K562 (cell line): ENCODE data around the gene DCAF5. TPM values are rescaled to one million over a fixed set of nuclear protein-coding genes. Genes with fewer than 3 reads are reported as not detected.

Experiments used
- RERE ChIP-seq: sonication (generic); formaldehyde crosslinking; IDR thresholded peaks from 2 replicates; pipeline ENCODE4 v1.8.0; 2023; ENCODE audit warnings: missing genetic modification reagents, mild to moderate bottlenecking, borderline replicate concordance
- ZBTB11 ChIP-seq, 3 experiments: fragments of 200-800 bp in 1 of 3; fragments of 250-450 bp in 1 of 3; fragments of 450-650 bp in 1 of 3; sonication (Bioruptor Pico) in 1 of 3; sonication (Bioruptor generic) in 1 of 3; formaldehyde crosslinking in 1 of 3; IDR thresholded peaks; 2 replicates each; pipeline versions ENCODE4 v1.6.1 to v1.8.0; 2016 to 2022; ENCODE audit warnings: mild to moderate bottlenecking in 2 of 3, missing genetic modification characterization in 2 of 3, missing compliant biosample characterization in 1 of 3, moderate library complexity in 1 of 3
- ZNF407 ChIP-seq: fragments of 450-650 bp; IDR thresholded peaks from 2 replicates; pipeline ENCODE4 v1.6.1; 2016; ENCODE audit warnings: low read depth
- polyA plus RNA-seq, 8 experiments: library from polyadenylated mRNA; depleted of rRNA in 4 of 8; stranded (reverse) in 5 of 8; unstranded in 3 of 8; fragments of >200 nt; fragmentation: Nextera tagmentation in 2 of 8; fragmentation: Illumina TruSeq in 1 of 8; extraction: Ambion mirVana in 2 of 8; extraction: Trizol in 1 of 8; gene quantifications; 2 replicates each; pipeline versions ENCODE4 v1.2.1 to v1.2.3, GENCODE V29; 2011 to 2014; ENCODE audit warnings: inconsistent platforms in 1 of 8, missing spikeins in 1 of 8
- total RNA-seq, 7 experiments: library from RNA; depleted of rRNA in 6 of 7; stranded (reverse); fragments of >200 nt in 6 of 7; fragmentation: Illumina TruSeq in 2 of 7; extraction: Trizol in 2 of 7; gene quantifications; 2 replicates each; pipeline versions ENCODE4 v1.2.1 to v1.2.3, GENCODE V29; 2011 to 2021; ENCODE audit warnings: low replicate concordance in 1 of 7

Gene DCAF5
- total and polyA plus RNA-seq, 9 of the 15 experiments (the other 6 are each of a cell fraction or from before 2014, with no cell fraction given) = 5.6 to 24.1 (median 12.7) TPM

GRCh38 chr14:69199786-69200185, 46.9 kb upstream of the DCAF5 start (continued):
- TF ChIP-seq ZNF407 (no peak), ZBTB11 (CRISPR knock-in tag; IDR thresholded peaks at IDR 0.05) (no peak), RERE (CRISPR knock-in tag) (no peak)
